Measurements from ENCODE around the gene CAMK1D. TPM values are rescaled to one million over a fixed set of nuclear protein-coding genes. Genes with fewer than 3 reads are reported as not detected.

CAMK1D gene
- total RNA-seq, 1 experiment from 2014 or later: 6.3 TPM

GRCh38 chr10:12783293-12783692 is 433.9 kb downstream of the CAMK1D start:
- H2BK5ac ChIP-seq (ENCODE audit: insufficient read length, low read length): no peak overlapping the region
- no peak overlapping the region for H4K8ac ChIP-seq (replicated peaks; ENCODE audit: insufficient read length, low read depth, low read length)
- H3K4me2 ChIP-seq (ENCODE audit: insufficient read depth, insufficient read length, low read length): no peak overlapping the region
- H2AK5ac ChIP-seq (ENCODE audit: insufficient read length, low read length): no peak overlapping the region
- no peak overlapping the region for H3K4ac ChIP-seq (ENCODE audit: low read depth, low read length)
- no peaks in the 10 kb centered on the region for H3K4me1 ChIP-seq (ENCODE audit: insufficient read depth, low read length)
- no CpG with 5 or more reads among the region's 10 CpGs for WGBS (ENCODE audit: extremely low coverage, insufficient read length, low lambda C conversion rate)
- no peak overlapping the region for H3K56ac ChIP-seq (ENCODE audit: insufficient read length, low read depth, low read length)
- H2BK120ac ChIP-seq (ENCODE audit: low read depth, low read length, poor library complexity, severe bottlenecking): no peak overlapping the region
- no peak for DNase-seq
- no peak overlapping the region for H3K23ac ChIP-seq (ENCODE audit: insufficient read length, low read depth, low read length)
- TF ChIP-seq, protein P1, sequence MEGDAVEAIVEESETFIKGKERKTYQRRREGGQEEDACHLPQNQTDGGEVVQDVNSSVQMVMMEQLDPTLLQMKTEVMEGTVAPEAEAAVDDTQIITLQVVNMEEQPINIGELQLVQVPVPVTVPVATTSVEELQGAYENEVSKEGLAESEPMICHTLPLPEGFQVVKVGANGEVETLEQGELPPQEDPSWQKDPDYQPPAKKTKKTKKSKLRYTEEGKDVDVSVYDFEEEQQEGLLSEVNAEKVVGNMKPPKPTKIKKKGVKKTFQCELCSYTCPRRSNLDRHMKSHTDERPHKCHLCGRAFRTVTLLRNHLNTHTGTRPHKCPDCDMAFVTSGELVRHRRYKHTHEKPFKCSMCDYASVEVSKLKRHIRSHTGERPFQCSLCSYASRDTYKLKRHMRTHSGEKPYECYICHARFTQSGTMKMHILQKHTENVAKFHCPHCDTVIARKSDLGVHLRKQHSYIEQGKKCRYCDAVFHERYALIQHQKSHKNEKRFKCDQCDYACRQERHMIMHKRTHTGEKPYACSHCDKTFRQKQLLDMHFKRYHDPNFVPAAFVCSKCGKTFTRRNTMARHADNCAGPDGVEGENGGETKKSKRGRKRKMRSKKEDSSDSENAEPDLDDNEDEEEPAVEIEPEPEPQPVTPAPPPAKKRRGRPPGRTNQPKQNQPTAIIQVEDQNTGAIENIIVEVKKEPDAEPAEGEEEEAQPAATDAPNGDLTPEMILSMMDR (conservative IDR thresholded peaks at IDR 0.05): no peak
- no peak overlapping the region for H2BK15ac ChIP-seq (ENCODE audit: low read depth, low read length)
- H3K14ac ChIP-seq (ENCODE audit: insufficient read depth, low read length): no peak overlapping the region
- Mint-ChIP-seq H3K4me1 (peaks cover 17 to 28% of the 10 kb centered on the region in 2 experiments), H3K9me3 (no peaks in the 10 kb centered on the region; a peak in 1 of 5 replicates), H3K36me3 (ENCODE audit: insufficient read depth in 1 of 3, low read depth in 3 of 3) (no peaks in the 10 kb centered on the region), H3K4me3 (no peak overlapping the region), H3K27me3 (ENCODE audit: low read depth) (peaks cover 2% of the 10 kb centered on the region; the same call in 1 of the 2 replicates), H3K27ac (no peak overlapping the region; a peak in 1 of 7 replicates)
- no peak overlapping the region for H3K9ac ChIP-seq (ENCODE audit: extremely low read depth, insufficient read length, low read length)
- no peak overlapping the region for H2AFZ ChIP-seq (ENCODE audit: low read length)
- H3K23me2 ChIP-seq (ENCODE audit: insufficient read length, low read depth, low read length, poor library complexity, severe bottlenecking): no peaks in the 10 kb centered on the region
- no peaks in the 10 kb centered on the region for H4K20me1 ChIP-seq (ENCODE audit: control insufficient read depth, insufficient read depth, insufficient read length)
- H3K79me2 ChIP-seq (ENCODE audit: insufficient read depth, low read length): no peaks in the 10 kb centered on the region
- H3T11ph ChIP-seq (ENCODE audit: low read length): no peak overlapping the region
- H3K27ac ChIP-seq (ENCODE audit: insufficient read length, low read depth, low read length): no peak overlapping the region
- no peaks in the 10 kb centered on the region for H3K9me3 ChIP-seq (ENCODE audit: control insufficient read depth, low read depth, low read length)
- H3K79me1 ChIP-seq (ENCODE audit: insufficient read depth, low read depth, low read length, poor library complexity, severe bottlenecking): no peaks in the 10 kb centered on the region
- no peak overlapping the region for H2BK20ac ChIP-seq (ENCODE audit: low read depth, low read length, poor library complexity, severe bottlenecking)
- H4K5ac ChIP-seq (ENCODE audit: insufficient read length, low read depth, low read length): no peak overlapping the region
- no peak overlapping the region for H4K91ac ChIP-seq (ENCODE audit: insufficient read length, low read depth, low read length)
- H3K27me3 ChIP-seq (ENCODE audit: insufficient read depth, low read length): no peaks in the 10 kb centered on the region
- no peak overlapping the region for H2BK12ac ChIP-seq (ENCODE audit: insufficient read length, low read depth, low read length)
- H3K18ac ChIP-seq (ENCODE audit: insufficient read length, low read depth, low read length): peak overlapping the region; percentile 25

All from H9 (cell line).